ENCODE results near the gene SMAD3.

The SMAD3 gene

GRCh38 chr15:67091071-67091979 is 25.9 kb downstream of the SMAD3 start:
- TF ChIP-seq CTCF (IDR thresholded peaks at IDR 0.05; ENCODE audit: borderline replicate concordance, extremely low read depth, low read length, poor library complexity, severe bottlenecking) (no peak), EZH2 (IDR thresholded peaks at IDR 0.05; ENCODE audit: borderline replicate concordance, low read depth, low read length, severe bottlenecking) (no peak)
- H3K36me3 ChIP-seq (ENCODE audit: insufficient read depth, low read length), result no peaks in the 10 kb centered on the region
- H3K79me2 ChIP-seq (ENCODE audit: insufficient read depth, low read length), result no peaks in the 10 kb centered on the region
- H3K9ac ChIP-seq (ENCODE audit: low read depth, low read length), result no peak overlapping the region
- H3K4me1 ChIP-seq (ENCODE audit: insufficient read depth, low read length), result no peaks in the 10 kb centered on the region
- no peak overlapping the region for H3K4me2 ChIP-seq (ENCODE audit: insufficient read depth, low read length)
- H3K9me3 ChIP-seq (ENCODE audit: insufficient read depth, low read length, severe bottlenecking), result no peaks in the 10 kb centered on the region
- DNase-seq (no peak), ATAC-seq (ENCODE audit: insufficient read depth, low read depth) (no peak)
- peaks cover 12% of the 10 kb centered on the region for H3K27me3 ChIP-seq (ENCODE audit: insufficient read depth, low read length, poor library complexity)
- no peaks in the 10 kb centered on the region for H4K20me1 ChIP-seq (ENCODE audit: insufficient read depth, low read length)
- H3K27ac ChIP-seq (ENCODE audit: low read length), result no peak overlapping the region
- no peak overlapping the region for H2AFZ ChIP-seq (ENCODE audit: low read depth, low read length)
- no peak overlapping the region for H3K4me3 ChIP-seq (ENCODE audit: low read depth in 1 of 2, low read length in 2 of 2)

- no peaks in the 10 kb centered on the region for H3K9me3 ChIP-seq (ENCODE audit: insufficient read depth, low read length, severe bottlenecking)
- no peak overlapping the region for H2AFZ ChIP-seq (ENCODE audit: low read depth, low read length)
- H3K27ac ChIP-seq (ENCODE audit: low read length), result no peak overlapping the region
- no peaks in the 10 kb centered on the region for H4K20me1 ChIP-seq (ENCODE audit: insufficient read depth, low read length)
- H3K9ac ChIP-seq (ENCODE audit: low read depth, low read length), result no peak overlapping the region
- DNase-seq (no peak), ATAC-seq (ENCODE audit: insufficient read depth, low read depth) (no peak)
- H3K4me1 ChIP-seq (ENCODE audit: insufficient read depth, low read length), result no peaks in the 10 kb centered on the region
- no peak overlapping the region for H3K4me3 ChIP-seq (ENCODE audit: low read depth in 1 of 2, low read length in 2 of 2)
- H3K79me2 ChIP-seq (ENCODE audit: insufficient read depth, low read length), result no peaks in the 10 kb centered on the region
- no peak overlapping the region for H3K4me2 ChIP-seq (ENCODE audit: insufficient read depth, low read length)
- no peaks in the 10 kb centered on the region for H3K36me3 ChIP-seq (ENCODE audit: insufficient read depth, low read length)
- peaks cover 12% of the 10 kb centered on the region for H3K27me3 ChIP-seq (ENCODE audit: insufficient read depth, low read length, poor library complexity)
- TF ChIP-seq EZH2 (IDR thresholded peaks at IDR 0.05; ENCODE audit: borderline replicate concordance, low read depth, low read length, severe bottlenecking) (no peak), CTCF (IDR thresholded peaks at IDR 0.05; ENCODE audit: borderline replicate concordance, extremely low read depth, low read length, poor library complexity, severe bottlenecking) (no peak)
Observed at GRCh38 chr15:67091980-67092677, 26.7 kb downstream of the SMAD3 start.

DNA sequence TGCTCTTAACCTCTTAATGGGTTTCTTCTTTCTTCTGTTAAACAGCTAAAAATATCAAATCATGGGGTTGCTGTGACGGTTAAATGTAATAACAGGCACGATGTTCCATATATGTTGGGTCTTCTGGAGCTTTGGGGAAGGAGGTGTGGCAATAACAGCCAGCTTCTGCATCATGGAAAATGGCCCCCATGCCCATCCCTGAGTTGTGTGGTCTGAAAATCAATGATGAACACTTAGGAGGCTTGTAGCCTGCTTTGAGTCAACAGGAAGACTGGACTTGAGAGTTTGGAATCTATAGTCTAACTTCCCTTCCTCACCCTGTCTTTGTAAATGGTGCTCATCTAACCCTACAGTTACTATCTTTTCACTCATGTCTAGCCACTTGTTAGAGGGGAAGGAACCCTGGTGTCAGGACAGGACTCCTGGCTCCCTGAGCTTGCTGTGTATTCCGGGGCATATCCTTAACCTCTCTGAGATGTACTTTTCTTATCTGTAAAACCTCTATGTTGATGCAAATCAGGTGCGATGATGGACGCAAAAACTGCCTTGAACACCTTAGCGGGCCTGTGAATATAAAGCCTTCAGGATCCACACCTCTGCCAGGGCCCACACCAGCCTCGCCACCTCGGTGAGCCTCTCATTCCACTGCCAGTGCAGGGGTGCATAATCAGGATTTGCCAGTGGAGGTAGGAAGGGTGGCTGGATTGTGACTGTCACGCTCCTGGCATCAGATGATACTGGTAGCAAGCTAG is 27.5 kb downstream of the SMAD3 start:
- Histone ChIP-seq H3K4me2 (ENCODE audit: insufficient read depth, low read length) (no peak overlapping the region), H3K9ac (ENCODE audit: low read depth, low read length) (no peak overlapping the region), H3K4me3 (ENCODE audit: low read depth in 1 of 2, low read length in 2 of 2) (no peak overlapping the region), H3K4me1 (ENCODE audit: insufficient read depth, low read length) (no peaks in the 10 kb centered on the region), H3K9me3 (ENCODE audit: insufficient read depth, low read length, severe bottlenecking) (no peaks in the 10 kb centered on the region), H4K20me1 (ENCODE audit: insufficient read depth, low read length) (no peaks in the 10 kb centered on the region), H3K36me3 (ENCODE audit: insufficient read depth, low read length) (no peaks in the 10 kb centered on the region), H2AFZ (ENCODE audit: low read depth, low read length) (no peak overlapping the region), H3K79me2 (ENCODE audit: insufficient read depth, low read length) (no peaks in the 10 kb centered on the region), H3K27me3 (ENCODE audit: insufficient read depth, low read length, poor library complexity) (peaks cover 12% of the 10 kb centered on the region), H3K27ac (ENCODE audit: low read length) (no peak overlapping the region)
- TF ChIP-seq CTCF (IDR thresholded peaks at IDR 0.05; ENCODE audit: borderline replicate concordance, extremely low read depth, low read length, poor library complexity, severe bottlenecking) (no peak), EZH2 (IDR thresholded peaks at IDR 0.05; ENCODE audit: borderline replicate concordance, low read depth, low read length, severe bottlenecking) (no peak)
- ATAC-seq (ENCODE audit: insufficient read depth, low read depth) (no peak), DNase-seq (no peak)
